22Rv1 (cell line): ENCODE measurements around the gene ASTN2.

Experiments
- H3K27ac ChIP-seq: fragments of 450-650 bp; 2 replicates; pipeline ENCODE4 v1.5.1; 2017
- CTCF ChIP-seq: fragments of 450-650 bp; IDR thresholded peaks from 2 replicates; pipeline ENCODE4 v1.5.1; 2017; ENCODE audit warnings: mild to moderate bottlenecking
- ZFX ChIP-seq: fragments of 450-650 bp; IDR thresholded peaks from 2 replicates; pipeline ENCODE4 v1.6.1; 2017; ENCODE audit warnings: antibody characterized with exemption, borderline replicate concordance

ASTN2 gene

GRCh38 chr9:116883676-116884075 is 531.2 kb downstream of the ASTN2 start:
- TF ChIP-seq CTCF: no peak
- TF ChIP-seq ZFX: no peak
- H3K27ac ChIP-seq: no peak overlapping the region

- TF ChIP-seq CTCF (no peak), ZFX (no peak)
- no peak overlapping the region for H3K27ac ChIP-seq
These were observed 537.8 kb downstream of the ASTN2 start for GRCh38 chr9:116877072-116877471.

- no peak for TF ChIP-seq CTCF
- no peak for TF ChIP-seq ZFX
These were observed 539.3 kb downstream of the ASTN2 start for GRCh38 chr9:116875576-116875975.

GRCh38 chr9:116873937-116874914 is 540.6 kb downstream of the ASTN2 start:
- H3K27ac ChIP-seq: no peak overlapping the region
- TF ChIP-seq CTCF (no peak), ZFX (no peak)

More at GRCh38 chr9:116875576-116875975, 539.3 kb downstream of the ASTN2 start:
- no peak overlapping the region for H3K27ac ChIP-seq

GRCh38 chr9:116873491-116873890 is 541.4 kb downstream of the ASTN2 start:
- H3K27ac ChIP-seq: no peak overlapping the region
- TF ChIP-seq CTCF (no peak), ZFX (no peak)

- TF ChIP-seq CTCF (no peak), ZFX (no peak)
- no peak overlapping the region for H3K27ac ChIP-seq
These were observed 544.3 kb downstream of the ASTN2 start for GRCh38 chr9:116870566-116870965.

GRCh38 chr9:116868201-116868600 is 546.7 kb downstream of the ASTN2 start:
- H3K27ac ChIP-seq: no peak overlapping the region
- TF ChIP-seq CTCF (no peak), ZFX (no peak)
